PC-9 (cell line): ENCODE measurements around the gene ORC5. TPM values are rescaled to one million over a fixed set of nuclear protein-coding genes. Genes with fewer than 3 reads are reported as not detected.

Experiments used
- BruUV-seq: library from RNA; stranded (reverse); fragments of 400-500 nt; replicated peaks from 2 replicates; lab custom pipeline; 2021; lab: Mats Ljungman, UMichigan
- CTCF ChIA-PET: fragments of 300-600 bp; sonication (Branson Sonifier 250); formaldehyde crosslinking; loops from one replicate; lab custom pipeline; 2022; ENCODE audit warnings: antibody characterized with exemption; lab: Charles Lee
- POLR2A ChIA-PET: fragments of 300-600 bp; sonication (Branson Sonifier 250); formaldehyde crosslinking; loops from one replicate; lab custom pipeline; 2022; ENCODE audit warnings: antibody characterized with exemption; ENCODE audit not compliant: unreplicated experiment; lab: Charles Lee
- DNase-seq, 2 experiments: peaks; one replicate each; pipeline versions ENCODE4 v3.0.0 to v3.0.0-alpha.2; 2015 to 2022; ENCODE audit warnings: mixed read lengths in 1 of 2
- H2AFZ ChIP-seq: fragments of 200-600 bp; sonication (generic); 2 replicates; pipeline ENCODE4 v1.8.1; 2017; ENCODE audit warnings: antibody characterized with exemption
- H3F3A ChIP-seq: fragments of 200-600 bp; sonication (generic); 2 replicates; pipeline ENCODE4 v1.8.1; 2017; ENCODE audit warnings: antibody characterized with exemption, mild to moderate bottlenecking, low read depth; ENCODE audit not compliant: insufficient read depth
- H3K27ac ChIP-seq: fragments of 200-600 bp; sonication (generic); 2 replicates; pipeline ENCODE4 v1.6.1; 2016; ENCODE audit warnings: mixed run types
- H3K27me3 ChIP-seq: fragments of 200-600 bp; sonication (generic); 2 replicates; pipeline ENCODE4 v1.6.1; 2016; ENCODE audit warnings: low read depth, mixed run types; ENCODE audit not compliant: insufficient read depth
- H3K36me3 ChIP-seq: fragments of 200-600 bp; sonication (generic); 2 replicates; pipeline ENCODE4 v1.6.1; 2016; ENCODE audit warnings: low read depth, mixed run types
- H3K4me1 ChIP-seq: fragments of 200-600 bp; sonication (generic); replicated peaks from 2 replicates; pipeline ENCODE4 v1.6.1; 2016; ENCODE audit warnings: mixed run types; ENCODE audit not compliant: insufficient read depth
- H3K4me2 ChIP-seq: fragments of 200-600 bp; sonication (generic); 2 replicates; pipeline ENCODE4 v1.6.1; 2017; ENCODE audit warnings: mixed run types
- H3K4me3 ChIP-seq: fragments of 200-600 bp; sonication (generic); 2 replicates; pipeline ENCODE4 v1.6.1; 2016; ENCODE audit warnings: mixed run types
- H3K79me2 ChIP-seq: fragments of 200-600 bp; sonication (generic); 2 replicates; pipeline ENCODE4 v1.6.1; 2017; ENCODE audit warnings: low read depth, mixed run types
- H3K9me2 ChIP-seq: fragments of 200-600 bp; sonication (generic); 2 replicates; pipeline ENCODE4 v1.8.1; 2017; ENCODE audit warnings: mild to moderate bottlenecking; ENCODE audit not compliant: insufficient read depth
- H3K9me3 ChIP-seq: fragments of 200-600 bp; sonication (generic); 2 replicates; pipeline ENCODE4 v1.8.1; 2016; ENCODE audit warnings: low read depth; ENCODE audit not compliant: insufficient read depth
- H4K20me1 ChIP-seq: fragments of 200-600 bp; sonication (generic); 2 replicates; pipeline ENCODE4 v1.8.1; 2017; ENCODE audit not compliant: insufficient read depth
- EZH2 ChIP-seq: fragments of 200-600 bp; sonication (generic); IDR thresholded peaks from 2 replicates; pipeline ENCODE4 v1.8.0; 2017; ENCODE audit warnings: antibody characterized with exemption, low read depth
- intact Hi-C: fragments of 100-400 bp; cut with micrococcal nuclease; formaldehyde crosslinking; loops from one replicate; pipeline ENCODE4 v1.10.0; 2022; ENCODE audit not compliant: unreplicated experiment
- total RNA-seq: library from RNA; stranded (reverse); gene quantifications from 2 replicates; pipeline ENCODE4 v1.2.3, GENCODE V29; 2021
- TF ChIP-seq, protein P1 (sequence below): fragments of 200-600 bp; sonication (generic); conservative IDR thresholded peaks from 2 replicates; pipeline ENCODE4 v1.6.1; 2017; ENCODE audit warnings: mixed run types, antibody characterized with exemption, mild to moderate bottlenecking, moderate library complexity

The ORC5 gene
- total RNA-seq, 1 experiment from 2014 or later = 22.9 TPM

DNA sequence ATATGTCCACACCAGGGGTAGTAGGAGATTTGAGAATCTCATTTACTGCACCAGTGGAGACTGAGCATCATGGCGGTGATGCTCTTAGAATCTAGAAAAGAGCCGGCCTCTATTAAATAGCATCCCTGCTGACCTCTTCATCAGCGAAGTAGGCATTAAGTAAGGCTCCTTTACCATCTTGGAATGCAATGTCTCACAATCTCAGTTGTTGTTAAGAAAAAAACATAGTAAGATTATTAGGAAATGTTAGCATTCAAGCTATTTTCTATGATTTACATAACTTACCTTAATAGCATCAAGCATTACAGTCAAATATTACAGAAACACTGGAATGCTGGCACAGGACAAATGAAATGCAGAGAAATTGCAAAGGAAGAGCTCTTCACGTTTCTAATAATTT is 54.5 kb downstream of the ORC5 start:
- intact Hi-C loops = loop anchor here (10.0 kb wide), 1 partner anchor 398 kb away; no protein-coding TSS in a partner anchor
- Histone ChIP-seq H3K27me3 (no peaks in the 10 kb centered on the region), H3K27ac (no peak overlapping the region), H3K9me2 (no peaks in the 10 kb centered on the region), H4K20me1 (peaks cover 8% of the 10 kb centered on the region), H3K9me3 (no peaks in the 10 kb centered on the region), H3F3A (no peaks in the 10 kb centered on the region), H3K36me3 (0 out of 2 replicates have a peak, but pooled peaks cover 7% of the 10 kb centered on the region), H3K4me2 (no peak overlapping the region), H2AFZ (no peak overlapping the region), H3K79me2 (no peaks in the 10 kb centered on the region), H3K4me1 (no peaks in the 10 kb centered on the region), H3K4me3 (no peak overlapping the region)
- TF ChIP-seq, protein P1, sequence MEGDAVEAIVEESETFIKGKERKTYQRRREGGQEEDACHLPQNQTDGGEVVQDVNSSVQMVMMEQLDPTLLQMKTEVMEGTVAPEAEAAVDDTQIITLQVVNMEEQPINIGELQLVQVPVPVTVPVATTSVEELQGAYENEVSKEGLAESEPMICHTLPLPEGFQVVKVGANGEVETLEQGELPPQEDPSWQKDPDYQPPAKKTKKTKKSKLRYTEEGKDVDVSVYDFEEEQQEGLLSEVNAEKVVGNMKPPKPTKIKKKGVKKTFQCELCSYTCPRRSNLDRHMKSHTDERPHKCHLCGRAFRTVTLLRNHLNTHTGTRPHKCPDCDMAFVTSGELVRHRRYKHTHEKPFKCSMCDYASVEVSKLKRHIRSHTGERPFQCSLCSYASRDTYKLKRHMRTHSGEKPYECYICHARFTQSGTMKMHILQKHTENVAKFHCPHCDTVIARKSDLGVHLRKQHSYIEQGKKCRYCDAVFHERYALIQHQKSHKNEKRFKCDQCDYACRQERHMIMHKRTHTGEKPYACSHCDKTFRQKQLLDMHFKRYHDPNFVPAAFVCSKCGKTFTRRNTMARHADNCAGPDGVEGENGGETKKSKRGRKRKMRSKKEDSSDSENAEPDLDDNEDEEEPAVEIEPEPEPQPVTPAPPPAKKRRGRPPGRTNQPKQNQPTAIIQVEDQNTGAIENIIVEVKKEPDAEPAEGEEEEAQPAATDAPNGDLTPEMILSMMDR = no peak
- TF ChIP-seq EZH2 = no peak
- CTCF ChIA-PET = interaction anchor here (0.5 kb wide), 1 partner anchor 707 kb away, joined by 8 read pairs; no protein-coding TSS in a partner anchor
- no peak for DNase-seq
- POLR2A ChIA-PET = no interaction called here
- no TSS peak for BruUV-seq

DNA sequence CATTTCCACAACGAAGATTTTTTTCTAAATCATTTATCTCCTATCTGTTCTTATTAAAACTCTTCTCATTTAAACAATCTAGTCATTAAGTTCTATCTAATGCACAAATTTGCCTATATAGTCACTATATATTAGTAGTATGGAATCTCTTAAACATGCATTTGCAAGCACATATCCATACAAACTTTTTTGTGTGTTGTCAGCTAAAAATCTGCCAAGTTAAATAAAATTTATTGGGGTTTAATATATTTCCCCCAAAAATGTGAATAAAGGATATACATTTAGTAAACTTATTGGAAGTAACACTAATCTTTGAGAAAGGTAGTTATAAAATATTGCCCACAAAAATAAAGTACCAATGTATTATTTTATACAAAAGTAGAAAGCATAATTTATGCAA is 55.3 kb downstream of the ORC5 start:
- H3K4me1 ChIP-seq = no peaks in the 10 kb centered on the region
- 0 out of 2 replicates have a peak, but pooled peaks cover 7% of the 10 kb centered on the region for H3K36me3 ChIP-seq
- no peaks in the 10 kb centered on the region for H3F3A ChIP-seq
- no peak overlapping the region for H2AFZ ChIP-seq
- no peak overlapping the region for H3K27ac ChIP-seq
- TF ChIP-seq, protein P1 = no peak
- no peak for TF ChIP-seq EZH2
- H3K79me2 ChIP-seq = no peaks in the 10 kb centered on the region
- ChIA-PET CTCF (no interaction called here), POLR2A (no interaction called here)
- peaks cover 8% of the 10 kb centered on the region for H4K20me1 ChIP-seq
- intact Hi-C loops = loop anchor here (10.0 kb wide), 1 partner anchor 398 kb away; no protein-coding TSS in a partner anchor
- H3K4me2 ChIP-seq = no peak overlapping the region
- H3K4me3 ChIP-seq = no peak overlapping the region
- no peaks in the 10 kb centered on the region for H3K27me3 ChIP-seq
- no peaks in the 10 kb centered on the region for H3K9me2 ChIP-seq
- no peaks in the 10 kb centered on the region for H3K9me3 ChIP-seq
- no TSS peak for BruUV-seq
- DNase-seq = no peak

DNA sequence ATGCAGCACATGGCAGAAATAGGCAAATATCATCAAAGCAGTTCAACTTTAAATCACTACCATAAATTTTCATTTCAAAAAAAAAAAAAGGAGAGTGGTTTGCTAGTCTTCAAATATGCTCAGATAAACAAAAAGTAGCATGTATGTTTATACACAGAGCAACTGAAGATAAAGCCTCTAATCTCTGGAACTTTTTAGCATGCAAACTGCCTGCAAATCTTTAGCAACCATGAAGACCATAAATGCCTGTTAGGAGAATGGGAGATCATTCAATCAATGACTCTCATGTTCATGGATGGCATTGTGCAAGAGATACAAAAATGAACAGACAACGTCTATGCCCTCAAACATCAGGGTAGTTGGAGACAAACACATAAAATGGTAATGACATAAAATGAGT is 57.3 kb downstream of the ORC5 start:
- CTCF ChIA-PET = no interaction called here
- Histone ChIP-seq H2AFZ (no peak overlapping the region), H3K79me2 (no peaks in the 10 kb centered on the region), H3F3A (no peaks in the 10 kb centered on the region), H4K20me1 (no peaks in the 10 kb centered on the region), H3K9me3 (no peaks in the 10 kb centered on the region), H3K36me3 (0 out of 2 replicates have a peak, but pooled peaks cover 7% of the 10 kb centered on the region), H3K27ac (no peak overlapping the region), H3K27me3 (no peaks in the 10 kb centered on the region), H3K4me2 (no peak overlapping the region), H3K9me2 (no peaks in the 10 kb centered on the region), H3K4me1 (no peaks in the 10 kb centered on the region), H3K4me3 (no peak overlapping the region)
- no TSS peak for BruUV-seq
- POLR2A ChIA-PET = interaction anchor here (0.6 kb wide), 1 partner anchor 27 kb away, joined by 10 read pairs; no protein-coding TSS in a partner anchor
- no peak for DNase-seq
- TF ChIP-seq, protein P1 = no peak
- TF ChIP-seq EZH2 = no peak
- intact Hi-C loops = loop anchor here (10.0 kb wide), 1 partner anchor 396 kb away; no protein-coding TSS in a partner anchor
